ENCODE measurements around the gene MAP2K6.
A peak's percentile ranks its signal among the peaks of the same experiment; 100 is the strongest.

MAP2K6 gene

GRCh38 chr17:69402052-69402451 is 12.4 kb upstream of the MAP2K6 start:
- TF ChIP-seq CTCF (IDR thresholded peaks at IDR 0.05; ENCODE audit: low read depth, low read length) = no peak
- DNase-seq (ENCODE audit: extremely low read depth, low read depth) = no peak

GRCh38 chr17:69404399-69404798 is 10.1 kb upstream of the MAP2K6 start:
- TF ChIP-seq CTCF (IDR thresholded peaks at IDR 0.05; ENCODE audit: low read depth, low read length) = no peak
- no peak for DNase-seq (ENCODE audit: extremely low read depth, low read depth)

GRCh38 chr17:69405096-69405495 is 9.4 kb upstream of the MAP2K6 start:
- TF ChIP-seq CTCF (IDR thresholded peaks at IDR 0.05; ENCODE audit: low read depth, low read length) = no peak

GRCh38 chr17:69406941-69407340 is 7.6 kb upstream of the MAP2K6 start:
- peak; percentile 1 for DNase-seq (ENCODE audit: extremely low read depth, low read depth)
- TF ChIP-seq CTCF (IDR thresholded peaks at IDR 0.05; ENCODE audit: low read depth, low read length) = no peak

More at GRCh38 chr17:69405096-69405495, 9.4 kb upstream of the MAP2K6 start:
- DNase-seq (ENCODE audit: extremely low read depth, low read depth) = no peak

GRCh38 chr17:69407759-69408158 is 6.7 kb upstream of the MAP2K6 start:
- no peak for DNase-seq (ENCODE audit: extremely low read depth, low read depth)
- TF ChIP-seq CTCF (IDR thresholded peaks at IDR 0.05; ENCODE audit: low read depth, low read length) = no peak

GRCh38 chr17:69410671-69411070 is 3.8 kb upstream of the MAP2K6 start:
- DNase-seq (ENCODE audit: extremely low read depth, low read depth) = no peak
- no peak for TF ChIP-seq CTCF (IDR thresholded peaks at IDR 0.05; ENCODE audit: low read depth, low read length)

- TF ChIP-seq CTCF (IDR thresholded peaks at IDR 0.05; ENCODE audit: low read depth, low read length) = no peak
Measured at GRCh38 chr17:69411766-69412165, 2.7 kb upstream of the MAP2K6 start.

More at GRCh38 chr17:69411766-69412165, 2.7 kb upstream of the MAP2K6 start:
- DNase-seq (ENCODE audit: extremely low read depth, low read depth) = no peak

Measured in AG09319 (cell line).